NCI-H1092 (cell line): ENCODE measurements around the gene PROSER1.
A peak's percentile ranks its signal among the peaks of the same experiment; 100 is the strongest.
"Not testable (repeated sequence)": the region's sequence is repeated elsewhere in the genome, so short reads cannot be mapped to it uniquely, and the experiment has no call there.

Source experiments
- DNase-seq: peaks from one replicate; lab custom pipeline; 2025; lab: John Stamatoyannopoulos, UW

The PROSER1 gene

GRCh38 chr13:39025433-39025839 lies 12.5 kb downstream of the PROSER1 start:
- DNase-seq, result no peak

GRCh38 chr13:39023761-39024160 lies 14.1 kb downstream of the PROSER1 start:
- DNase-seq, result no peak

GRCh38 chr13:39023316-39023715 lies 14.6 kb downstream of the PROSER1 start:
- DNase-seq, result no peak

GRCh38 chr13:39020853-39021462 lies 16.9 kb downstream of the PROSER1 start:
- no peak for DNase-seq

GRCh38 chr13:39016787-39017186 lies 21.1 kb downstream of the PROSER1 start:
- no peak for DNase-seq

- no peak for DNase-seq
Measured at GRCh38 chr13:39016087-39016486, 21.8 kb downstream of the PROSER1 start.

- DNase-seq, result no peak
Measured at GRCh38 chr13:39013462-39013861, 24.4 kb downstream of the PROSER1 start.

- DNase-seq, result no peak
Measured at GRCh38 chr13:39012608-39013007, 25.3 kb downstream of the PROSER1 start.

- not testable (repeated sequence) for DNase-seq
Measured at GRCh38 chr13:39006371-39007111, 31.3 kb downstream of the PROSER1 start.

- no peak for DNase-seq
Measured at GRCh38 chr13:38998739-38999138, 39.1 kb downstream of the PROSER1 start.

GRCh38 chr13:38993381-38993780 lies 44.5 kb downstream of the PROSER1 start:
- no peak for DNase-seq

- no peak for DNase-seq
Measured at GRCh38 chr13:38990693-38991092, 47.2 kb downstream of the PROSER1 start, which contains the start of gene STOML3. Gene STOML3, minus strand, starts transcription at chr13:38990831. Its CDS starts 110 bp downstream, at chr13:38990721.

GRCh38 chr13:38981096-38981495 lies 56.8 kb downstream of the PROSER1 start:
- DNase-seq, result no peak

- DNase-seq, result no peak
Measured at GRCh38 chr13:38980750-38981078, 57.2 kb downstream of the PROSER1 start.

GRCh38 chr13:38979891-38980749 lies 57.8 kb downstream of the PROSER1 start:
- DNase-seq, result peak; percentile 60

- DNase-seq, result no peak
Measured at GRCh38 chr13:38970380-38971051, 67.4 kb downstream of the PROSER1 start.

- DNase-seq, result no peak
Measured at GRCh38 chr13:38969187-38969586, 68.7 kb downstream of the PROSER1 start.

- DNase-seq, result no peak
Measured at GRCh38 chr13:38967446-38967845, 70.4 kb downstream of the PROSER1 start.

- DNase-seq, result no peak
Measured at GRCh38 chr13:38965281-38965680, 72.6 kb downstream of the PROSER1 start.

- DNase-seq, result no peak
Measured at GRCh38 chr13:38960175-38960574, 77.7 kb downstream of the PROSER1 start.
